ENCODE results near the gene CCDC9.

CCDC9 gene
- 27.6 to 39.6 (median 31.5) reads per million in 3 experiments for total RNA-seq

GRCh38 chr19:47255879-47256692, at the start of gene CCDC9:
Gene CCDC9, plus strand, starts transcription at chr19:47256525. Its CDS starts 1,876 bp downstream, at chr19:47258401.
- peak; percentile 92 for DNase-seq

- DNase-seq = no peak
These were observed 46.8 kb upstream of the CCDC9 start for GRCh38 chr19:47209319-47210179.

GRCh38 chr19:47210180-47210490, 46.2 kb upstream of the CCDC9 start:
- no peak for DNase-seq

- peak; percentile 68 for DNase-seq
These were observed 45.5 kb upstream of the CCDC9 start for GRCh38 chr19:47210689-47211316.

- DNase-seq = no peak
These were observed 40.7 kb upstream of the CCDC9 start for GRCh38 chr19:47215581-47215980.

- no peak for DNase-seq
These were observed 35.1 kb upstream of the CCDC9 start for GRCh38 chr19:47221080-47221841.

GRCh38 chr19:47221890-47222289, 34.4 kb upstream of the CCDC9 start:
- DNase-seq = no peak

GRCh38 chr19:47225746-47226425, 30.4 kb upstream of the CCDC9 start:
- DNase-seq = peak; percentile 80

GRCh38 chr19:47226426-47227351, 29.6 kb upstream of the CCDC9 start:
- peak; percentile 28 for DNase-seq

GRCh38 chr19:47227352-47228167, 28.8 kb upstream of the CCDC9 start:
- DNase-seq = peak; percentile 19

GRCh38 chr19:47228168-47228936, 28.0 kb upstream of the CCDC9 start:
- DNase-seq = peak; percentile 39

GRCh38 chr19:47228937-47229675, 27.2 kb upstream of the CCDC9 start:
- DNase-seq = peak; percentile 49

- peak; percentile 25 for DNase-seq
These were observed 26.7 kb upstream of the CCDC9 start for GRCh38 chr19:47229676-47230053.

GRCh38 chr19:47230054-47230920, 26.0 kb upstream of the CCDC9 start:
- peak; percentile 79 for DNase-seq

GRCh38 chr19:47230921-47231214, 25.5 kb upstream of the CCDC9 start, which contains the start of gene BBC3:
Gene BBC3, minus strand, starts transcription at chr19:47231199. Its CDS starts 2,768 bp downstream, at chr19:47228431.
- no peak for DNase-seq

- peak; percentile 87 for DNase-seq
These were observed 24.9 kb upstream of the CCDC9 start for GRCh38 chr19:47231215-47232054.
